Gastroesophageal sphincter (tissue), 3 donors: ENCODE results near the gene CNOT8.
"Not testable (repeated sequence)": the region's sequence is repeated elsewhere in the genome, so short reads cannot be mapped to it uniquely, and the experiment has no call there.

Experiments used
- CTCF ChIP-seq, 4 experiments: fragments of 200-600 bp in 2 of 4; fragments of 450-650 bp in 2 of 4; sonication (generic) in 1 of 4; IDR thresholded peaks; one replicate each; pipeline ENCODE4 v1.5.1; 2017 to 2019; ENCODE audit warnings: antibody characterized with exemption in 4 of 4, mild to moderate bottlenecking in 2 of 4, moderate library complexity in 2 of 4
- POLR2A ChIP-seq, 2 donors: fragments of 450-650 bp; IDR thresholded peaks; one replicate each; pipeline ENCODE4 v1.6.1; 2017; ENCODE audit warnings: antibody characterized with exemption in 2 of 2, mild to moderate bottlenecking in 2 of 2, moderate library complexity in 1 of 2
- POLR2AphosphoS5 ChIP-seq: sonication (generic); formaldehyde crosslinking; IDR thresholded peaks from one replicate; pipeline ENCODE4 v1.6.1; 2017; ENCODE audit warnings: antibody characterized with exemption

GRCh38 chr5:154832804-154833203 lies 25.6 kb upstream of the CNOT8 start:
- TF ChIP-seq POLR2A (IDR thresholded peaks at IDR 0.05); CTCF (IDR thresholded peaks at IDR 0.05); POLR2AphosphoS5: not testable (repeated sequence)
